Measurements from ENCODE around the gene TRAPPC14. TPM values are rescaled to one million over a fixed set of nuclear protein-coding genes. Genes with fewer than 3 reads are reported as not detected.

The TRAPPC14 gene
- total and polyA plus RNA-seq, 10 of the 15 experiments (the other 5 are each of a cell fraction or from before 2014, with no cell fraction given): 0.21 to 24.7 (median 7.5) TPM

- TF ChIP-seq NKRF (conservative IDR thresholded peaks at IDR 0.05) (no peak), SMC3 (IDR thresholded peaks at IDR 0.05; ENCODE audit: borderline replicate concordance, low read length) (no peak), IRF5 (IDR thresholded peaks at IDR 0.05; ENCODE audit: borderline replicate concordance) (no peak), ASH2L (IDR thresholded peaks at IDR 0.05; ENCODE audit: borderline replicate concordance, low read depth) (no peak), EP300 (IDR thresholded peaks at IDR 0.05; ENCODE audit: borderline replicate concordance in 1 of 2, control insufficient read depth in 1 of 2, low read depth in 2 of 2, low read length in 2 of 2) (peak in 1 of 2 experiments; percentile 14; a peak in 1 of 4 replicates), CUX1 (IDR thresholded peaks at IDR 0.05; ENCODE audit: insufficient replicate concordance, low read depth, low read length) (no peak), RAD51 (IDR thresholded peaks at IDR 0.05) (peak; percentile 98), MTA3 (IDR thresholded peaks at IDR 0.05; ENCODE audit: borderline replicate concordance, low read length) (no peak), MYB (IDR thresholded peaks at IDR 0.05; ENCODE audit: borderline replicate concordance, low read depth, low read length) (no peak), RB1 (IDR thresholded peaks at IDR 0.05; ENCODE audit: borderline replicate concordance) (peak; percentile 48; the same call in 1 of the 2 replicates), JUND (IDR thresholded peaks at IDR 0.05; ENCODE audit: low read depth, low read length) (0 out of 2 replicates have a peak, but pooled peaks have one; percentile 23), BCLAF1 (IDR thresholded peaks at IDR 0.05) (no peak), CBX3 (IDR thresholded peaks at IDR 0.05; ENCODE audit: borderline replicate concordance, low read depth) (no peak), MEF2A (IDR thresholded peaks at IDR 0.05; ENCODE audit: insufficient read depth, low read depth, low read length) (no peak), HCFC1 (IDR thresholded peaks at IDR 0.05; ENCODE audit: low read length) (0 out of 2 replicates have a peak, but pooled peaks have one; percentile 24), CEBPB (IDR thresholded peaks at IDR 0.05; ENCODE audit: borderline replicate concordance in 1 of 2, low read depth in 2 of 2, low read length in 2 of 2) (no peak), SMAD5 (IDR thresholded peaks at IDR 0.05; ENCODE audit: low read depth) (peak; percentile 49; the same call in 1 of the 2 replicates)
These were observed 9.8 kb downstream of the TRAPPC14 start, which contains the start of gene LAMTOR4 (continued) for GRCh38 chr7:100148559-100149328.

Data from GM12878 (cell line).